Urothelium cell line (cell line): ENCODE measurements around the gene IGF2BP2.
"Not testable (repeated sequence)": the region's sequence is repeated elsewhere in the genome, so short reads cannot be mapped to it uniquely, and the experiment has no call there.

Source experiments
- DNase-seq: peaks from one replicate; pipeline ENCODE4 v3.0.0; 2011; ENCODE audit warnings: low spot score, mixed read lengths
- FAIRE-seq: peaks from 2 replicates; lab custom pipeline; 2011; peaks lifted over from hg19 to GRCh38; lab: Jason Lieb, UNC

Gene IGF2BP2

DNA sequence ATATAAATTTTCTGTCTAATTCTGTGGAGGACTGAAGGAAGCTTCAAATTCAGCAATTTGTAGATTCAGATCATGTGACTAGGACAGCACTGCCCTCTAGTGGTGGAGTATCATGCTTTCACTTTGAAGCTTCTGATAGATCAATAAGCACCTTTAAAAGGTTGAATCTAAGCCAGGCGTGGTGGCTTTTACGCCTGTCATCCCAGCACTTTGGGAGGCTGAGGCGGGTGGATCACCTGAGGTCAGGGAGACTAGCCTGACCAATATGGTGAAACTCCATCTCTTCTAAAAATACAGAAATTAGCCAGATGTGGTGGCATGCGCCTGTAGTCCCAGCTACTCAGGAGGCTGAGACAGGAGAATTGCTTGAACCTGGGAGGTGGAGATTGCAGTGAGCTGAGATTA lies 56.3 kb downstream of the IGF2BP2 start:
- peak; percentile 52 for DNase-seq
- FAIRE-seq = not testable (repeated sequence)

DNA sequence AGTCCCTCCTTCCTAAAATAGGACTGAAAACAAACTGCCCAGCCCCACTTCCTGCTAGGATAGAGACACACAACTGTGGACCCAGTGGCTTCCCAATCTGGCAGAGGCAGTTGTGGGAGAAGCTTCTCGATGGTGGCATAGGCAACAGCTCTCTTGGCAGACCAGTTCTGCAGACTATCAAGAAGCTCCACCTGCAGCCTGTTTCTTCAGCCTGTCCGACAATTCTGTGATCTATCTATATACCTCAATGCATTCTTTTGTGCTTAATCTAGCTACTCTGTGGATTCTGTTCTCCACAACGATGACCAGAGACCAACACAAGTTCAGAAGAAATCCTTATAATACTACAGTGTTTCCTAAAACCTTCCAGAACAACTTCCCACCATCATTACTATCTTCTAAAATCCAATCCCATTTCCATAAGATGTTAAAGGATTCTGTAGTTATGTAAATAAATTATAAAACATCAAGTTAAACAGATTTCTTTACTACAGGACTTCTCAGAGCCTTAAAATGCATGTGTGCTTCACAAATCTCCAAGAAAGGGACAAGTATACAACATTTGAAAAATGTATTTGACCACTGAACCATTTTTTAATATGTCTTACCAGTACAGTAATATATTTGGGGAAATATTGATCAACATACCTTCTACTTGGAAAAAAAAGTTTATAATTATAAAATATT lies 57.7 kb downstream of the IGF2BP2 start:
- no peak for FAIRE-seq
- DNase-seq = no peak

DNA sequence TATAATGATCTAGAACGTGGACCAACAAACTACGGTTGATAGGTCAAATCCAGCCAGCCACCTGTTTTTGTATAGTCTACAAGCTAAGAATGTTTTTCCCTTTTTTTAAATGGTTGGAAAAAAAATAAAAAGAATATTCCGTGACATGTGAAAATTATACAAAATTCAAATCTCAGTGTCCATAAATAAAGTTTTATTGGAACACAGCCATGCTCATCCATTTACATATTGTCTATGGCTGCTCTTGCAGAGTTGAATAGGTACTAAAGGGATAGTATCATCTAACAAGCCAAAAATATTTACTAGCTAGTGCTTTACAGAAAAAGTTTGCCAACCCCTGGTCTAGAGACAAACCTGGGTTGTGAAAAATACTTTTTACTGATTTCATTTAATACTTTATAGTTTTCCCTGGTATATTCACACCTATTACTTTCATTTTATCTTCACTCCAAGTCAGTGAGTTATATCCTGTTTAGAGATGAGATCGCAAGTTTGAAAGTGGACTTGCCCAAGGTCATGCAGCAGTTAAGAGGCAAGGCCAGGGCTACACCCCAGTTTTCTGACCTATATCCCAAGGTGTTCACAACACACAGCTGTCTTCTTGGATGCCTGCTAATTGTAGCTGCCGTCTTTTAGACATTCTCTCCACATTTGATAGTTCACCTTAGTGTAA lies 58.4 kb downstream of the IGF2BP2 start:
- no peak for DNase-seq

DNA sequence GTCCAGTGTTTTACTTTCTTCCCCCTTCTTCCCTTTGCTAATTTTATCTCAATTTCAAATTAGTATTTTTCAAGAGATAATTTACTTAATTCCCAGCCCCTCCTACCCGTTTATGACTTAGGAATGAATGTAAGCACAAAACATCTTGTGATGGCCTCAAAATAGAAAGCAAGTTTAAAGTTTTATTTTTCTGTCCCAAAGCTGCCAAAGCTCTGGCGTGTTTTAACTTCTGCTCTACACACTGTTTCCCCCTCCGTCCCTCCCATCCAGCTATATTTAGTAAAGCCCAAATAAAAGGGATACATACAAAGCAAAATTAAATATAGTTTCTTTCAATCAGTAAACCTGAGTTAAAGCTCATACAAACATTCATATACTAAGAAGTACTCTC lies 59.9 kb downstream of the IGF2BP2 start:
- DNase-seq = no peak
- no peak for FAIRE-seq

More for the DNA sequence above, 58.4 kb downstream of the IGF2BP2 start:
- no peak for FAIRE-seq

DNA sequence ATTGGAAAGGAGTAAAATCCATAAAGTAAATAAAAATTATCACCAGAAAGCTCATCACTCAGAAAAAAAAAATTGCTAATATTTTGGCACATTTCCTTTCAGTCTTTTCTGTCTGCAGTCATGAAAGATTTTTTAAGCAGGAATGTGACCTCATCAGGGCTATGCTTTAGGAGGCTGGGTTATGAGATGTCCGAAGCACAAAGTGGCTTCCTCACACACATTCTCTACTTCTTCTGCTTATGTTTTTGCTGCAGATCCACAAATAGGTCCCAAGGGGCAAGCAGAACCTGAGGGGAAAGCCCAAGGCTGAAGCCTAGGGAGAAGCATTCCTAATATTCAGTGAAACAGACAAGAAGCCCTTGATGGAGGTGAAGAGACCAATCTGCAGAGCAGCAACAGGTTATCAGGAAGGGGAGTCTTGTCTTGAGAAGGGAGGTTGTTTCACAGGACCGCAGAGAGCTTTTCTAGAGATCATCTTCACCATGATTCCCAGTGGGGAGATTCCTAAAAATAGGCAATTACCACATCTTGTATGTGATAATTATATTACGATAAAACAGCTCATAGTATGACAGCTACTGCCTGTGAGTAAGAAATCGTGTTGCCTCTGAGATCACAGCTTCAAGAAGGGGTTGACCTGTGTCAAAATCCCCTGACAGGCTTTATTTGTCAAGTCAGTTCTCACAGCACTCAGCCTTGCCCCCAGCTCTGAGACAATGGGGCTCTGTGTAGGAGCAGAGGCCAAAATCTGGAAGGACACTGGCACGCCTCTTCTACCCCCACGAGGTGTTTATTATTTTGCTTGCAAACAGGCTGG lies 60.5 kb downstream of the IGF2BP2 start:
- DNase-seq (no peak), FAIRE-seq (no peak)

DNA sequence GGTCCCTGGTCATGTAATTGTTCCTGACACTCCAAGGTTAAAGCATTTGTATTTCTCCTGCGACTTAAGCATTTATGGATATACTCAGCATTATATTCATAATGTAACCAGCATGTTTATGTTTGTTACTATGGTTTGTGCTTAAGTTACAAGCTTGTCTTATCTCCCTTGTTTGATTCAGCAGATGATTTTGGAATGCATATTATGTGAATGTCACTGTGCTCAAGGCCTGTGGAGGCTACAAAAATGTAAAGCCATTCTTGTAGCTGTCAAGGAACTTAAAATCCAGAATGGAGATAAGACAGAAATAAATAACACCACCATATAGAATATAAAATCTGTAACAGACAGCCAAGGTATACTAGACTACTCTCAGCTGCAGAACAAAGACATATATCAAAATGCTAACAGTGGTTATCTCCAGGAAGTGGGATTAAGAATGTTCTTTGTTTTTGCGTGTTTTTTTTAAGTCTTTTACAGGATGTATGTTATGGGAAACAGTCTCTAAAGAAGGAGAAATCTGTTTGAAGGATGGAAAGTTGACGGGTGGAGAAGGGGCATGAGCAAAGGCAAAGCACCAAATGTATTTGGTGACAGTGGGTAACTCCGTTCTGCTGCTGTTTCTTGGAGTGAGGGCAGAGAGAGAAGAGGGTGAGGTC lies 61.4 kb downstream of the IGF2BP2 start:
- no peak for FAIRE-seq

DNA sequence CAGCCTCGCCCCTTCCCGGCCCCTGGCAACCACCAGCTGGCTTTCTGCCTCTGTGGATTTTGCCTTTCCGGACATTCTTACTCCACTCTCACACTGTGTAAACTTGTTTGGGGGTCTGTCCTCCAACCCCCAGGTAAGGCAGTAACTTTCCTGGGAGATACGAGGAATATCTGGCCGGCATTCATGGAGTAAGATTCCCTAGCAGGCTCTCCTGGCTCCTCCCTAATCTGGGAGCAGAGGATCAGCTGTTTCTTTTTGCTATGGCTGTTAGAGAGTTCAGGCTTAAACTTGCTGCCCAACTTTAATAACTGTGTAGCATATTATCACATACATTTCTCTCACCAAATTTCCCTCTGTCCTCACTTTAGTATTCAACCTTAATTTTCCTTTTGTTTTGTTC lies 64.3 kb downstream of the IGF2BP2 start:
- no peak for FAIRE-seq
- no peak for DNase-seq

More for the DNA sequence above, 61.4 kb downstream of the IGF2BP2 start:
- no peak for DNase-seq

DNA sequence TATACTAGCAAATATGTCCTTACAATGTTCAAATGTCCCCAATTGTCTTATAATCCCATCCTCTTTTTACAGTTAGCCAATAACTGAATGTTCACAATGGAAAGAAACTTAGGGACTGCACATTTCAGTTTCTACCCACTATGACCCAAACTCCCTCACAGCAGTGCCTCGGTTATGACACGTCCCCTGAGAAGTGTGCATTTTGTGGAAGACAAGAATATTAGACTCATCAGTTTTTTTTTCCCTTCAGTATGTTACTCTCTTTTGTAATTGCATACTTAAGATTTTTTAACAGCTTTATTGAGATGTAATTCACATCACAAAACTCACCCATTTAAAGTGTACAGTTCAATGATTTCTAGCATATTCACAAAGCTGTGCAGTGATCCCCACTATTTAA lies 64.8 kb downstream of the IGF2BP2 start:
- DNase-seq = no peak
- no peak for FAIRE-seq

DNA sequence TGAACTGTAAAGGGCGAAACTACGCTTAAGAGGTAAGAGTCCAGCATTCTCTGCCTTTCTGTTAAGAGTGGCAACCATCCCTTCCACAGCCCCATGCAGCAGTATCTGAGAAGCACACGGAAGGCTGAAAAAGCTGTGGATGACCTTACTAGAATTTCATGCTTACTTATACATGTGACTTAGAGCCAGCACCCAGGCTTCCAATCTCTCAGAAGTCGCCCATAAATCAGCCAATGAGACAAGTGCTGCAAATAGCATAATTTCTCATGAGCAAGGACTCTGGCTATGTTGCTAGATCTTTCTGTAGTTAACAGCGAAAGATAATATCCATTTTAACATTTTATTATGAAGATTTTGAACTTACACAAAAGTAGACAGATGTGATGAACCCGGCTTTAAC lies 65.3 kb downstream of the IGF2BP2 start:
- FAIRE-seq (no peak), DNase-seq (no peak)

DNA sequence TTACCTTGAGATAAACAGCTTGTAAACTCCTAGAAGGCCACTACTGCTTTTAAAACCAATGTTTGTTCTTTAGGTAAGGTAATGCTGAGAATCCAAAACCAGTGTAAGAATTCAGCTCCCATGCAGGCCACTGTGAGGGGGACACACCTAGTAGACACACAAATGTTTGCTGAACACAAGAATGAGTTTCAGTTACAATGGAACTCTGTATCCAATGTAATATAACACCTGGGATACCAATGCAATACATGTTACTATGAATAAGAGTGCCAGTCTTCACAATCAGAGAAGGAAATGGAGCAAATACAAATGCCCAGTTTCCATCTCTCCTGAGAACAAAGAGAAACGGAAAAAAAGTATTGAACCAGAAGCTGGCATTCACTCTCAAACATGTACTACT lies 65.9 kb downstream of the IGF2BP2 start:
- FAIRE-seq (no peak), DNase-seq (no peak)

DNA sequence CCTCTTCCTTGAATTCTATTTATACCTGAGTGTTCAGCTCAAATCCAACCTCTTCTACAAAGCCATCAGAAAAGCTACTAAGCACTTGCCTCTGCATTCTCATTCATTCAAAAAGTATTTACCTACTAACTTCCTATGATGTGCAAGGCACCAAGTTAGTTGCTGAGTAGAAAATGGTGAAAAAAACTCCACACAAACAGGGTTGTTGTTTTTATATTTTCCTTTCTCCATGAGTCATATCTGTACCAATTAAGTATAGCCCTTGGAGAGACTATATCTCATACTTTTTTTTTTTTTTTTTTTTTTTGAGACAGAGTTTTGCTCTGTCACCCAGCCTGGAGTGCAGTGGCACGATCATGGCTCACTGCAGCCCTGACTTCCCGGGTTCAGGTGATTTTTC lies 67.7 kb downstream of the IGF2BP2 start:
- DNase-seq = no peak
- FAIRE-seq = no peak

DNA sequence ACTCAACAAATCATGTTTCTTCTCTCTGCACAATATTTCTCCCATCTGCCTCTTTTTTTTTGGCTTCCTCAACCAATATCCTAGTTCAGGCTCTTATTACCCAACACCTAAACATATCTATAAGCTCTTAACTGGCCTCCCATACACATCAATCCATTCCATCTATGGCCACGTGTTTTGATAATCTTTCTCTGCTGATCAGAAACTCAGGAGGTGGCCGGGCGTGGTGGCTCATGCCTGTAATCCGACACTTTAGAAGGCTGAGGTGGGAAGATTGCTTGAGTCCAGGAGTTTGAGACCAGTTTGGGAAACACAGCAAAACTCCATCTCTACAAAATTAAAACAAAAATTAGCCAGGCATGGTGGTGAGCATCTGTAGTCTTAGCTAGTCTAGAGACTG lies 68.4 kb downstream of the IGF2BP2 start:
- DNase-seq = no peak
- no peak for FAIRE-seq

DNA sequence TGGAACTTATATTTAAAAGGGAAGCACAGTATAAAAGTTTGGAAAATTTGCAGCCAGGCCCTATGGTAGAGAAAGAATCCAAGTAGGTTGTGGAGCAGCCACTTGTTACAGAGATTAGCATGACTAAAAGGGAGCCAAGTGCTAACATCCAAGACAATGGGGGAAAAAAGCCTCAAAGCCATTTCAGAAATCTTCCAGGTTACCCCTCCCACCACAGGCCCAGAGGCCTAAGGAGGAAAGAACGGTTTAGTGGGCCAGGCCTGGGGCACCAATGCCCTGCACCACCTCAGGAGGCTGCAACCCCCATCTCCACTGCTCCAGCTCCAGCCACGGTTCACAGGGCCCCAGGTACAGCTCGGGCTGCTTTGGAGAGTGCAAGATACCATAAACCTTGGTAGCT lies 69.9 kb downstream of the IGF2BP2 start:
- no peak for DNase-seq
- FAIRE-seq = no peak

DNA sequence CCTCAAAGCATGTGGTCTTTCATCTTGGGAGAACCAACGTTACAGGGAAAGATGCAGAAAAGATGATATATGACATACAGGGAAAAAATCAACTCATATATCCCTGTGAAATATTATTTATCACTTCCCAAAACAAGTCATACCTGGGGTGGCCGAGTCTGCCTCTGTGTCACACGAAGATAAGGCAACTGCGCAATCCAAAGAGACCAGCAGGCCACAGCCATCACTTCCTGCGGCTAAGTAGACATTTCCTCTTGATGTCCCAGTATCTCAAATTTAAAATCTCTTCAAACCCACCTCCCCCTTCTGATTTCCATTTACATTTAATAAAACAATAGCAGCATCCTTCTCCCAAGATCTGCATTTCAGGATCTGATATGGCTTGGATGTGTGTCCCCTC lies 71.5 kb downstream of the IGF2BP2 start:
- no peak for DNase-seq

DNA sequence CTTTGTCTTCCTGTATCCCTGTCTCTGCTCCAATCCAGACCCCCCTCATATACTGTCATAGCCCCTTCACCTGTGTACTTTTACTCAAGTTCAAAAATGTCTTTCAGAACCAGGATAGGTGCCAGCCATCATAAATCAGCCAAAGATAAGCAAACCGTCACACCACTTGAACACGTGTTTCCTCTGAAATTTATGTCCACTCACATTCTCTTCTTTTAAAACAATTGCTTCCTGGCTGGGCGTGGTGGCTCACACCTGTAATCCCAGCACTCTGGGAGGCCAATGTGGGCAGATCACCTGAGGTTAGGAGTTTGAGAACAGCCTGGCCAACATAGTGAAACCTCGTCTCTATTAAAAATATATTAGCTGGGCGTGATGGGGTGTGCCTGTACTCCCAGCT lies 74.1 kb downstream of the IGF2BP2 start:
- FAIRE-seq (no peak), DNase-seq (no peak)

More for the DNA sequence above, 71.5 kb downstream of the IGF2BP2 start:
- no peak for FAIRE-seq

DNA sequence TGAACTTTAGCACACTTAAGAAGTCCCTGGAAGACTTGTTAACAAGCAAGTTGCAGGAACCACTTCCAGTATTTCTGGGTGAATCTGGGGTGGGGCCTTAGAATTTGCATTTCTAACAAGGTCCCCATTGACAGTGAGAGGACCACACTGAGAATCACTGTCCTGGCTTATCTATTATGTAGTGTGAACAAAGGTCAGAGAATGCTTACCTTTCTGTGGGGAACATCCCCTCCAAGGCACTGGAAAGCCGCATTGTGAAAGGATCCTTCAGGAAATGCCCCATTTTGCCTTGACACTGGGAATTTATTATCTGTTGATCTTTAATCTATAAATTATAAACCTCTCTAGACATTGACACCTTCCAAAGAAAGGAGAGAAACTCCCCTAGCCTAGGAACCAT lies 74.8 kb downstream of the IGF2BP2 start:
- FAIRE-seq (no peak), DNase-seq (no peak)

DNA sequence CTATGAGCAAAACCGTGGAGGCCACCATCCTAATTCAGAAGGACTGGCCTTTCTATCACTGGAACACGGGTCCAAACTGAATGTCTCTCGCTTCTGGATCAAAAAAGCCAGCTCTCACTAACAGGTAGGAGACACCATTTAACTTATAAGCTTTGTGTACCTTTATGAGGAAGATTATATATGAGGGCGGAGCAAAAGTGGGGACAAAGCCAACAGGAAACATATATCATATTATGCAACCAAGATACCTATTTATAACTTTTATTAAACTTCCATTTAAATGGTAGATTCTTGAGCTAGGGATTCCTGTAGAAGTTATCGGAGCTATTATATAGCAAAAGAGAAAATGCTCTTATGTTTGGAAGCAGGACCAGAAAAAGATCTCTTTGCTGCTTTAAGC lies 78.4 kb downstream of the IGF2BP2 start:
- DNase-seq = no peak
- no peak for FAIRE-seq

DNA sequence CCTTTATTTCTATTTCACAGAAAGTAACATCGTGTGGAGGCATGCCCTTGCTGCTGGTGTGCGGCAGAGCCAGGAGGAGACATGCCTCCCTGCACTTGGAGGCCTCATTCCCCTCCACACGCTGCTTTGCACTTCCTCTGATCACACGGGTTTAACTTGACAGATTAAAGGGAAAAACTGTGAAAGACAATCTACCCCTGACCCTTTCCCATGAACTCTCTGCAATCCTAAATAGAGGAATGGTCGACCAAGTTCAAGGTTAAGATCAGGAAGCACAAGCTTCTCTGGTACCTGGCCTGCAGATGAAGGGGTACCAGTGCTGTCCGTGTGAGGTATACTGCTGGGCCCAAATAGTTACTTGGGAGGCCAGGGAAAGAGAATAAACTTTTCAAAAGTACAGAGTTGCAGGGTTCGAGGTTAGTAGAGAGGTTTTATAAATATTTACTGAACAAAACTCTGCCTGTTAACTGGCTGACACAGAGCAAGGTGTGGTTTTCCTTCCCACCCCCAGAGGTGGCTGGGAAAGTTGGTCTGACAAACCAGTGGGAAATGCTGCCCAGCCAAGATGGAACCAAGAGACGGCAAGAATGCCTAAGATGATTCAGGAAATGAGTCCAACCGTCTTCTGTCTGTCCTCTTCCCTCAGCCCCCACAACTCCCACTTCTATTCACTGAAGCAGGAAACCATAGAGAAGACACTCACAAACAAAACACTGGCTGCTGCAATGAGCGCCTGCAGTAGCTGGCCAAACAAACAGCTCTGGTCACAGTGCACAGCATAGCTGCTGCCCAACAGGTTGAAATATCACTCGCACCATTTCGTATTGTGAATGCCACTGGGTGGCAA lies 79.6 kb downstream of the IGF2BP2 start:
- DNase-seq (peak; percentile 44), FAIRE-seq (no peak)

DNA sequence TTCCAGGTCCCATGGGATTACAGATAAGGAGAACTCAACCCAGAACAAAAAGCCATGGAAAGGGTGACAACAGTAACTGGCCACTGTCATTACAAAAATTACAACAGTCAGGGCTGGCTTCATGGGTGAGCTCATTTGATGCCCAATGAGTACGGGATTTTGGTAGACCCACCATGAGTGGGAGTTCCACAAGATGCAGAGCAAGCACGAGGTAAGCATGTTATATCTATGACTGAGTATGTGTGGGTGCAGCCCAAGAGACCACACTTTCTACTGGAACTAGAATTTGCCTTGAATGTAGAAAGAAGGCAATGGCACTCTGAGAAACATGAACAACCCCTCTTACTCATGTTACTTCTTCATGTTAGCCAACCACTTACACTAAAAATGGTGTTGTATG lies 83.3 kb downstream of the IGF2BP2 start:
- DNase-seq (no peak), FAIRE-seq (no peak)

DNA sequence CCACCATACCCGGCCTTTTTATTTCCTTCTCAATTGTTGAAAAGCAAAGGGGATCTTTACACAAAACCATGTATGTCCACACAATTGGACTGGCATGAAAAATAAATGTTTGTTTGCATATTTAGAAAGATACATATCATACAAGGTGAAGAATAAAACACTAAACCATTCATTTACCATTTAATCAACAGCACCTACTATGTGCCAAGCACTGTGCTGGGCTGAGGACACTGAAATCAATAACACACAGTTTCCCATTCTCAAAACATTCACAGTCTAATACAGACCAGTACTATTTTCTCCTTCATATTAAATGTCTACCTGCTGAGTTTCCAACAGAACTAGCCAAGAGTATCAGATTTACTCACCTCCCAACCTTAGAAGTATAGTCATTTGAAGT lies 84.7 kb downstream of the IGF2BP2 start:
- DNase-seq = no peak

More for the DNA sequence above, 84.7 kb downstream of the IGF2BP2 start:
- FAIRE-seq = no peak
